GM21526 (cell line): ENCODE results near the gene PLXNB3.
A peak's percentile ranks its signal among the peaks of the same experiment; 100 is the strongest.

Source experiments
- ATAC-seq: cut with Tn5 transposase; IDR thresholded peaks from one replicate; pipeline ENCODE4 v1.9.1; 2021; ENCODE audit warnings: moderate library complexity; ENCODE audit not compliant: unreplicated experiment, low FRiP score

The PLXNB3 gene

GRCh38 chrX:153784325-153784967 is 20.4 kb downstream of the PLXNB3 start:
- no peak for ATAC-seq

GRCh38 chrX:153786669-153787068 is 22.6 kb downstream of the PLXNB3 start:
- no peak for ATAC-seq

GRCh38 chrX:153789654-153790053 is 25.6 kb downstream of the PLXNB3 start:
- ATAC-seq: no peak

GRCh38 chrX:153791104-153791852 is 27.2 kb downstream of the PLXNB3 start:
- no peak for ATAC-seq

GRCh38 chrX:153792368-153792767 is 28.3 kb downstream of the PLXNB3 start:
- ATAC-seq: no peak

GRCh38 chrX:153793291-153793690 is 29.2 kb downstream of the PLXNB3 start:
- no peak for ATAC-seq

GRCh38 chrX:153794018-153794896 is 30.2 kb downstream of the PLXNB3 start, which contains the start of the genes IDH3G and SSR4:
TSS of gene IDH3G (minus strand) at chrX:153794375. CDS start at chrX:153794326, 49 bp downstream.
TSS of gene SSR4 (plus strand) at chrX:153794668. CDS start at chrX:153794688, 20 bp downstream.
- peak; percentile 82 for ATAC-seq

GRCh38 chrX:153794897-153795816 is 31.1 kb downstream of the PLXNB3 start:
- ATAC-seq: no peak

- no peak for ATAC-seq
These were observed 33.5 kb downstream of the PLXNB3 start for GRCh38 chrX:153797415-153798015.

- no peak for ATAC-seq
These were observed 35.3 kb downstream of the PLXNB3 start for GRCh38 chrX:153799326-153799725.

GRCh38 chrX:153800177-153800722 is 36.2 kb downstream of the PLXNB3 start:
- no peak for ATAC-seq

- no peak for ATAC-seq
These were observed 36.7 kb downstream of the PLXNB3 start for GRCh38 chrX:153800746-153801145.

GRCh38 chrX:153801669-153802068 is 37.6 kb downstream of the PLXNB3 start:
- no peak for ATAC-seq

GRCh38 chrX:153802513-153803045 is 38.5 kb downstream of the PLXNB3 start:
- no peak for ATAC-seq

- ATAC-seq: no peak
These were observed 39.4 kb downstream of the PLXNB3 start for GRCh38 chrX:153803211-153804099.

- no peak for ATAC-seq
These were observed 40.1 kb downstream of the PLXNB3 start for GRCh38 chrX:153804100-153804595.

GRCh38 chrX:153804621-153805020 is 40.6 kb downstream of the PLXNB3 start:
- no peak for ATAC-seq

GRCh38 chrX:153805436-153805835 is 41.4 kb downstream of the PLXNB3 start:
- ATAC-seq: no peak
